ENCODE measurements around the gene PNPLA6. TPM values are rescaled to one million over a fixed set of nuclear protein-coding genes. Genes with fewer than 3 reads are reported as not detected.
"Not testable (repeated sequence)": the region's sequence is repeated elsewhere in the genome, so short reads cannot be mapped to it uniquely, and the experiment has no call there.

The PNPLA6 gene
- polyA plus RNA-seq, 3 donors from 2014 or later = 4.9 to 17.5 (median 9.8) TPM

- Mint-ChIP-seq H3K4me1 (peaks cover 12 to 22% of the 10 kb centered on the region in 2 donors), H3K36me3 (peaks cover 0 to 6% (median 0%) of the 10 kb centered on the region in 3 donors), H3K9me3 (no peaks in the 10 kb centered on the region), H3K4me3 (no peak overlapping the region), H3K27ac (no peak overlapping the region), H3K27me3 (ENCODE audit: low read depth in 3 of 3) (peaks cover 0 to 3% (median 2%) of the 10 kb centered on the region in 3 donors)
- DNase-seq = no peak
Measured at GRCh38 chr19:7529610-7530490, 5.7 kb upstream of the PNPLA6 start.

DNA sequence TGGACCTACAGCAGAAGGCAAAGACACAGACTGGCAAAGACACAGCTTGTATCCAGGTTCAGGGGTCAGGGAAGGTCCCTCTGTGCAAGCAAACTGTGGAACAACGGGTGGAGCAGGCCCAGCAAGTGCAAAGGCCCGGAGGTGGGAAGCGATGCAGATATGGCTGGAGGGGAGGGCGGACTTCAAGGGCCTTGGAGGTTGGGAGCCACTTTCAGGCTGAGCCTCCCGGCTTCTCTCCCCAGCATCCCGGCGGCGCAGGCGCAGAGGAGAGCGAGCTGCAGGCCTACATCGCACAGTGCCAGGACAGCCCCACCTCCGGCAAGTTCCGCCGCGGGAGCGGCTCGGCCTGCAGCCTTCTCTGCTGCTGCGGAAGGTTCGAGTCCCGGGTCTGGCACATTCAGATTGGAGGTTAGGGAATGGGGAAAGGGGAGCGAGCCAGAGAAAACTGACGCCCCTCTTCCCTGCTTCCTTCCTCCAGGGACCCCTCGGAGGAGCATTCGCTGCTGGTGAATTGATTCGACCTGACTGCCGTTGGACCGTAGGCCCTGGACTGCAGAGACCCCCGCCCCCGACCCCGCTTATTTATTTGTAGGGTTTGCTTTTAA, 2.1 kb upstream of the PNPLA6 start:
- Mint-ChIP-seq H3K27me3 (ENCODE audit: low read depth in 3 of 3) (peaks cover 0 to 3% (median 3%) of the 10 kb centered on the region in 3 donors), H3K36me3 (peaks cover 0 to 6% (median 0%) of the 10 kb centered on the region in 3 donors), H3K4me1 (peaks cover 25 to 36% of the 10 kb centered on the region in 2 donors), H3K9me3 (no peaks in the 10 kb centered on the region), H3K27ac (peak overlapping the region in 5 of 6 donors; percentile 46 to 85 (median 76)), H3K4me3 (peak overlapping the region; percentile 92 to 95 (median 93))
- no peak for DNase-seq

DNA sequence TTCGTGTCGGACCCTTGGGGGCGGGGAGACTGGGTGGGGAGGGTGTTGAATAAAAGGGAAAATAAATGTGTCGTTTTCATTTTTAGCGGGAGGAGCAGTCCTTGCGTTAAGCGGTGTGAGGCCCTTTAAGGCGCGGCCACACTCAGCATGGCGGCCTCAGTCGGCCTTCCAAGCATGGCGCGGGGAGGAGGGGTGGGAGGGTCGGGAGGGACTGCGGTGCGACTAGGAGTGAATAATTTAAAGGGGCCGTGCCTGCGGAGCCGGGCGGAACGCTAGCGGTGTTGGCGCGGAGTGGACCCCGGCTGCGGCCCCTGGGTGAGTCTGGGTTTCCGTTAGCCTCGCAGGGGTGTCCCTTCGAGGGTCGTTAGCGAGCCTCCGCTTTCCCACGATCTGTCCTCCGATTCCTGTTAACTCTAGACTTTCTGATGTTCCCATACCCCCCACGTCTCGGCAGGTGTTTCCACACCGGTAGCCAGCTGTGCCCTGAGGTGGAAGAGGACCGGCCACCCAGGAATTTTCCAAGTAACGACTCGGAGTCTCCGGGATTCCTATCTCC, 1.5 kb upstream of the PNPLA6 start:
- peak; percentile 75 to 76 (median 76) for DNase-seq
- H3K4me1 Mint-ChIP-seq = peaks cover 26 to 36% of the 10 kb centered on the region in 2 donors
- H3K9me3 Mint-ChIP-seq = no peaks in the 10 kb centered on the region
- H3K27me3 Mint-ChIP-seq (ENCODE audit: low read depth in 3 of 3) = peaks cover 0 to 3% (median 3%) of the 10 kb centered on the region in 3 donors
- H3K27ac Mint-ChIP-seq = peak overlapping the region; percentile 46 to 87 (median 84)
- H3K4me3 Mint-ChIP-seq = peak overlapping the region; percentile 92 to 95 (median 93)
- peaks cover 0 to 5% (median 0%) of the 10 kb centered on the region in 3 donors for H3K36me3 Mint-ChIP-seq

DNA sequence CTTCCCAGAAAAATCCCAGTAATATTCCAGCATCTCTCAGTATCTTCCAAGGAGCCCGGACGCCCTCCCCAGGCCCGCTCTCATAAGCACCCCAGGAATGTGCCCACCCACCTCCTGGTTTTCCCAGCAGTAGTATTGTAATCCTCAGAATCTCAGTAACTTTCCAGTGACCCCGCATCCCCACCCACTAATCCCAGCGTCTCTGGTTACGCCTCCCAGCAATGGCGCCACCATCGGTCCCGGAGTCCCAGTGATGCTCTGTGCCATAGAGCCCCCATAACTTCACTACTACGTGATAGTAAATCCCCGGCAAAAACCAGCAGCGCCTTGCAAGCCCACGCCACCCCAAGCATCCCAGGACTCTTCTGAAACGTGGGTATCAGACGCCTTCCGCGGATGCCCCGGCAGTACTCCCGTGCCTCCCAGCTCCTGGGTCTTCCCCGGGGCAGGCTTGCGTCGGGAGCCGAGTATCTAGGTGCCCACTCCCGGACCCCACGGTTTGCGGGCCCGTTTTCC, 928 bp upstream of the PNPLA6 start:
- Mint-ChIP-seq H3K36me3 (peaks cover 0 to 3% (median 0%) of the 10 kb centered on the region in 3 donors), H3K27ac (peak overlapping the region; percentile 46 to 87 (median 82)), H3K4me3 (peak overlapping the region; percentile 92 to 95 (median 93)), H3K9me3 (no peaks in the 10 kb centered on the region), H3K27me3 (ENCODE audit: low read depth in 3 of 3) (peaks cover 0 to 3% (median 3%) of the 10 kb centered on the region in 3 donors), H3K4me1 (peaks cover 26 to 36% of the 10 kb centered on the region in 2 donors)
- no peak for DNase-seq

DNA sequence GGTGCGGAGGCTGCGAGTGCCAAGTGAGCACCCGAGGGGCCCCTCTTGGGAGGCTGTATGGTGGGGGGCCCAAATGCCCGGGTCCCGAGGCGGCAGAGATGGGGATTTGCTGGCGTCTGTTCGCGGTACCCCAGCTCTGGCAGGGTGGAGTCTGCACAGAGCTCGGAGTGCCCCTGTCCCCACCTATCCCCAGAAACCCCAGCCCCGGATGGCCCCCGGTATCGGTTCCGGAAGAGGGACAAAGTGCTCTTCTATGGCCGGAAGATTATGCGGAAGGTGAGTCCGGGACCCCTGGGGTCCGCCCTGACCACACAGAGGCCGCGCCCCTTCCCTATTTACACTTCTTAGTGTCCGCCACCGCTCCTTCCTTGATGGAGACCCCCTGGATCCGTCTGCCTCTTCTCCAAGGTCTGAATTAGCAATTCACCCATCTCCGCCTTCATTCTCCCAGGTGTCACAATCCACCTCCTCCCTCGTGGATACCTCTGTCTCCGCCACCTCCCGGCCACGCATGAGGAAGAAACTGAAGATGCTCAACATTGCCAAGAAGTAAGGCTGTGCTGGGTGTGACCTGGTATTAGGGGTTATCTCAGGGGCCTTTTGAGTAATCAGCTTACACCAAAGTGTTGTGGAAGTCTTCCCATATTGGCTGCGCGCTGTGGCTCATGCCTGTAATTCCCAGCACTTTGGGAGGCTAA, 630 bp downstream of the PNPLA6 start:
- Mint-ChIP-seq H3K27ac (peak overlapping the region in 5 of 6 donors; percentile 78 to 92 (median 81)), H3K27me3 (ENCODE audit: low read depth in 3 of 3) (peaks cover 0 to 3% (median 2%) of the 10 kb centered on the region in 3 donors), H3K36me3 (peaks cover 3 to 5% (median 4%) of the 10 kb centered on the region in 3 donors), H3K4me3 (peak overlapping the region; percentile 92 to 95 (median 93)), H3K9me3 (no peaks in the 10 kb centered on the region), H3K4me1 (peaks cover 28 to 36% of the 10 kb centered on the region in 2 donors)
- DNase-seq = peak in 1 of 3 donors; percentile 18

DNA sequence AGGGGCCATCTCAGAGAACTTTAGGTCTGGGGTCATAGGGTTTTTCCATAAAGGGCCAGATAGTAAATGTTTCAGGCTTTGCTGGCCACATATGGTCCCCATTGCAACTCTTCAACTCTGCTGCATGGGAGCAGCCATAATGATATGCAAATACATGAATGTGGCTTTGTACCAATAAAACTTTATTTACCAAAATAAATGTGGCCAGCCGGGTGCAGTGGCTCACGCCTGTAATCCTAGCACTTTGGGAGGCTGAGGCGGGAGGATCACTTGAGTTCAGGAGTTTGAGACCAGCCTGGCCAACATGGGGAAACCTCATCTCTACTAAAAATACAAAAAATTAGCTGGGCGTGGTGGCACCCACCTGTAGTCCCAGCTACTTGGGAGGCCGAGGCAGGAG, 3.5 kb downstream of the PNPLA6 start:
- not testable (repeated sequence) for H3K4me3 Mint-ChIP-seq; H3K27ac Mint-ChIP-seq; DNase-seq; H3K9me3 Mint-ChIP-seq; H3K27me3 Mint-ChIP-seq (ENCODE audit: low read depth in 3 of 3)
- Mint-ChIP-seq H3K36me3 (peaks cover 8 to 14% (median 11%) of the 10 kb centered on the region in 3 donors), H3K4me1 (peaks cover 22 to 23% of the 10 kb centered on the region in 2 donors)

DNA sequence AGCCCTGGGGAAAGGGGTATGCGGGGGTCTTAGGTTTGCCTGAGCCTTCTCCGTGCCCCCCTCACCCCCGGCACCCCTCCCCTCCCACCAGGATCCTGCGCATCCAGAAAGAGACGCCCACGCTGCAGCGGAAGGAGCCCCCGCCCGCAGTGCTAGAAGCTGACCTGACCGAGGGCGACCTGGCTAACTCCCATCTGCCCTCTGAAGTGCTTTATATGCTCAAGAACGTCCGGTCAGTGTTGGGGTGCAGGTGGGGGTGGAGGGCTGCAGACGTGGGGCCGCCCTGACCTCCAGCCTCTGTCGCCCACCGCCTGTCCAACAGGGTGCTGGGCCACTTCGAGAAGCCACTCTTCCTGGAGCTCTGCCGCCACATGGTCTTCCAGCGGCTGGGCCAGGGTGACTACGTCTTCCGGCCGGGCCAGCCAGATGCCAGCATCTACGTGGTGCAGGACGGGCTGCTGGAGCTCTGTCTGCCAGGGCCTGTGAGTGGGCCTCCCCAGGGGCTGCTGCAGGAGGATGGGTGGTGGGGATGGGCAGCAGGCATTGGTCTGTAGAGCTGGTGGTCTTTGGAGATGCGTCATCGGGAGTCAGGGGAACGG, 4.4 kb downstream of the PNPLA6 start:
- Mint-ChIP-seq H3K27ac (no peak overlapping the region), H3K4me3 (no peak overlapping the region), H3K36me3 (peaks cover 8 to 17% (median 11%) of the 10 kb centered on the region in 3 donors), H3K4me1 (peaks cover 14 to 18% of the 10 kb centered on the region in 2 donors), H3K9me3 (no peaks in the 10 kb centered on the region), H3K27me3 (ENCODE audit: low read depth in 3 of 3) (peaks cover 0 to 3% (median 0%) of the 10 kb centered on the region in 3 donors)
- no peak for DNase-seq

GRCh38 chr19:7540761-7541474, 5.4 kb downstream of the PNPLA6 start:
- DNase-seq = no peak
- H3K4me3 Mint-ChIP-seq = no peak overlapping the region
- peaks cover 0 to 3% (median 0%) of the 10 kb centered on the region in 3 donors for H3K27me3 Mint-ChIP-seq (ENCODE audit: low read depth in 3 of 3)
- peaks cover 10 to 18% (median 13%) of the 10 kb centered on the region in 3 donors for H3K36me3 Mint-ChIP-seq
- H3K9me3 Mint-ChIP-seq = no peaks in the 10 kb centered on the region
- H3K27ac Mint-ChIP-seq = no peak overlapping the region
- peaks cover 15 to 16% of the 10 kb centered on the region in 2 donors for H3K4me1 Mint-ChIP-seq

DNA sequence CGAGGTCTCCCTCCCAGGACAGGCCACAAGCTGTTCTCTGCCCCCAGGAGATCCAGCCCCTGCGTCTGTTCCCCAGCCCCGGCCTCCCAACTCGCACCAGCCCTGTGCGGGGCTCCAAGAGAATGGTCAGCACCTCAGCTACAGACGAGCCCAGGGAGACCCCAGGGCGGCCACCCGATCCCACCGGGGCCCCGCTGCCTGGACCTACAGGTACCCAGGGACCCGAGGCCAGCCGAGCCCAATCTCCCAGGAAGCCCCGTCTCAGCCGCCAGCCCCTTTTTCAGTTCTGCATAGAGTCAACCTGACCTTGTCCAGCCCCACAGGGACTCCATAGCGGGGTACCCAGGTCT, 5.9 kb downstream of the PNPLA6 start:
- H3K36me3 Mint-ChIP-seq = peaks cover 12 to 20% (median 15%) of the 10 kb centered on the region in 3 donors
- no peak for DNase-seq
- no peak overlapping the region for H3K27ac Mint-ChIP-seq
- H3K27me3 Mint-ChIP-seq (ENCODE audit: low read depth in 3 of 3) = peaks cover 0 to 2% (median 0%) of the 10 kb centered on the region in 3 donors
- no peak overlapping the region for H3K4me3 Mint-ChIP-seq
- H3K4me1 Mint-ChIP-seq = peaks cover 13 to 14% of the 10 kb centered on the region in 2 donors
- H3K9me3 Mint-ChIP-seq = no peaks in the 10 kb centered on the region

DNA sequence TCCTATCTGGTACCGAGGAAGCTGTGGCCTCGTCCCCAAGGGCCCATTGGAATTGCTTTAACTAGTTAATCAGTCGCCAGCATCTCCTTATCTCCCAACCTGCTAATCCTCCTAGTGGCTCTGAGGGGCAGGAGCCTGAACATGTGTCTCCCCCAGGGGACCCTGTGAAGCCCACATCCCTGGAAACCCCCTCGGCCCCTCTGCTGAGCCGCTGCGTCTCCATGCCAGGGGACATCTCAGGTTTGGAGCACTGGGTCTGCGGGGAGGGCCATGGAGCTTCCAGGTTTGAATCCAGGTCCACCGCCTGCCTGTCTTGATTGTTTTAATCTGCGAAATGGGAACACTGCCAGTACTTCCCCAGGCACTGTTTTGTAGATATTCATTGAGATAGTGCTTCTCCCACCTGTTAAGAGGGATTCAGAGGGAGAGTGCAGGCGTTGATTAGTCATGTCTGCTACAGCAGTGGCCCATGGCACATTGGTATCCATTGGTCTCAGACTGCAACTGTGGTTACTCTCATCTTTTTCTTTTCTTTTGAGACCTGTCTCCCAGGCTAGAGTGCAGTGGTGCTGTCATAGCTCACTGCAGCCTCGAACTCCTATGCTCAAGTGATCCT, 6.4 kb downstream of the PNPLA6 start:
- Mint-ChIP-seq H3K27me3 (ENCODE audit: low read depth in 3 of 3) (peaks cover 0 to 2% (median 0%) of the 10 kb centered on the region in 3 donors), H3K36me3 (peaks cover 12 to 20% (median 15%) of the 10 kb centered on the region in 3 donors), H3K9me3 (no peaks in the 10 kb centered on the region), H3K4me3 (no peak overlapping the region), H3K4me1 (peaks cover 10% of the 10 kb centered on the region in 2 donors), H3K27ac (no peak overlapping the region)
- DNase-seq = no peak

DNA sequence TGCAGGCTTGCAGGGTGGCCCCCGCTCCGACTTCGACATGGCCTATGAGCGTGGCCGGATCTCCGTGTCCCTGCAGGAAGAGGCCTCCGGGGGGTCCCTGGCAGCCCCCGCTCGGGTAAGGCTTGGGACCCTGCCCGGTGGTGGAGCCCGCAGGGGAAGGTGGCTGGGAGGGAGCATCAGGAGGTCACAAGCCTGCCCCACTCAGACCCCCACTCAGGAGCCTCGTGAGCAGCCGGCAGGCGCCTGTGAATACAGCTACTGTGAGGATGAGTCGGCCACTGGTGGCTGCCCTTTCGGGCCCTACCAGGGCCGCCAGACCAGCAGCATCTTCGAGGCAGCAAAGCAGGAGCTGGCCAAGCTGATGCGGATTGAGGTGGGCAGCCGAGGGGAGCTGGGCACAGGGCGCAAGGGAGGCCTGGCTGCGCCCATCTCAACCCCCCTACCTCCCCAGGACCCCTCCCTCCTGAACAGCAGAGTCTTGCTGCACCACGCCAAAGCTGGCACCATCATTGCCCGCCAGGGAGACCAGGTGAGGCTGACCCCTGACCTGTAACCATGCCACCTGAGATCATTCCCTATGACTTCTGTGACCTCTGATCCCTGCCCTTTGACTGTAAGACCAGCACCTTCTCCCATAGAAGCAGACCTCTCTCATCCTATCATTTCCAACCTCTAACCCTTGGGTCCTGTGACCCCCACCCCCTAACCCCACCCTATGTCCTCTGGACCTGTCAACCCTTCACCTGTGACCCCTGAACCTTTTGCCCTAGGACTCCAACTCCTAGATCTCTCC, 7.2 kb downstream of the PNPLA6 start:
- Mint-ChIP-seq H3K27ac (no peak overlapping the region), H3K27me3 (ENCODE audit: low read depth in 3 of 3) (peaks cover 0 to 2% (median 0%) of the 10 kb centered on the region in 3 donors), H3K4me1 (peaks cover 9 to 11% of the 10 kb centered on the region in 2 donors), H3K4me3 (no peak overlapping the region), H3K36me3 (peaks cover 12 to 20% (median 15%) of the 10 kb centered on the region in 3 donors), H3K9me3 (no peaks in the 10 kb centered on the region)
- no peak for DNase-seq

All from immature natural killer cell (primary cell).